Measurements from ENCODE around the gene MX2. TPM values are rescaled to one million over a fixed set of nuclear protein-coding genes. Genes with fewer than 3 reads are reported as not detected.

MX2 gene
- total and polyA plus RNA-seq, 2 of the 8 experiments (the other 6 are each of a cell fraction or from before 2014, with no cell fraction given), result 3.1 to 8.9 TPM

DNA sequence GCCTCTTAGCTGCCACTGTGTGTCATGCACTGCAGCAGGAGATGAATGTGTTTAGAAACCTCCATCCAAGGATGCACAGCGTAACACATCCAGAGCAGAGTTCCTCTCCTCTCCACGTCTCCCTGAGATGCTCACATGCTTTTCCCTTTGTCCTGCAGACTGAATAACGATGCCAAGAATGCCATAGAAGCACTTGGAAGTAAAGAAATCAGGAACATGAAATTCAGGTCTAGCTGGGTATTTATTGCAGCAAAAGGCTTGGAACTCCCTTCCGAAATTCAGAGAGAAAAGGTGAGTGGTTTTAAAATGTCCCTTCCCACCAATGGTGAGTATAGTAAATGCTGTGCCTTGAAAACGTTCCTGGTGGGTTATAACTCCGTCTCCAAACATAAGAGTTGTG lies 13.4 kb upstream of the MX2 start (continued):
- no peak for TF ChIP-seq NANOG (IDR thresholded peaks at IDR 0.05; ENCODE audit: insufficient read depth, low read depth, low read length, poor library complexity, severe bottlenecking)
- no peak for TF ChIP-seq SP1 (IDR thresholded peaks at IDR 0.05; ENCODE audit: low read depth, low read length)
- TF ChIP-seq TAF1 (IDR thresholded peaks at IDR 0.05; ENCODE audit: low read depth, low read length), result no peak
- no peak for TF ChIP-seq GTF2F1 (IDR thresholded peaks at IDR 0.05; ENCODE audit: borderline replicate concordance, low read depth, low read length)
